Ectodermal cell (in vitro differentiated cells): Measurements from ENCODE around the gene PTPRN2.

ENCODE experiments used
- H3K27ac ChIP-seq: 2 replicates; pipeline ENCODE4 v1.7.0; 2013; ENCODE audit warnings: mild to moderate bottlenecking, low read depth, low read length; ENCODE audit not compliant: insufficient read depth, poor library complexity, severe bottlenecking
- H3K27me3 ChIP-seq: 2 replicates; pipeline ENCODE4 v1.7.0; 2013; ENCODE audit warnings: mild to moderate bottlenecking, low read length; ENCODE audit not compliant: insufficient read depth, control insufficient read depth, poor library complexity, severe bottlenecking
- H3K36me3 ChIP-seq: one replicate; pipeline ENCODE4 v1.7.0; 2013; ENCODE audit warnings: low read length; ENCODE audit not compliant: control insufficient read depth, insufficient read depth
- H3K4me1 ChIP-seq: one replicate; pipeline ENCODE4 v1.7.0; 2013; ENCODE audit warnings: low read length; ENCODE audit not compliant: control insufficient read depth, insufficient read depth
- H3K4me3 ChIP-seq: 2 replicates; pipeline ENCODE4 v1.7.0; 2013; ENCODE audit warnings: low read depth, low read length, control low read depth; ENCODE audit not compliant: insufficient read depth
- H3K9me3 ChIP-seq: 2 replicates; pipeline ENCODE4 v1.7.0; 2013; ENCODE audit warnings: mild to moderate bottlenecking, low read length, moderate library complexity; ENCODE audit not compliant: control insufficient read depth
- WGBS, 2 experiments: methylation state at CpG; one replicate each; pipeline ENCODE4 v1.1.7; 2013; ENCODE audit warnings: missing lambda C conversion rate in 2 of 2; 5-methylcytosine and 5-hydroxymethylcytosine counted together

Gene PTPRN2

DNA sequence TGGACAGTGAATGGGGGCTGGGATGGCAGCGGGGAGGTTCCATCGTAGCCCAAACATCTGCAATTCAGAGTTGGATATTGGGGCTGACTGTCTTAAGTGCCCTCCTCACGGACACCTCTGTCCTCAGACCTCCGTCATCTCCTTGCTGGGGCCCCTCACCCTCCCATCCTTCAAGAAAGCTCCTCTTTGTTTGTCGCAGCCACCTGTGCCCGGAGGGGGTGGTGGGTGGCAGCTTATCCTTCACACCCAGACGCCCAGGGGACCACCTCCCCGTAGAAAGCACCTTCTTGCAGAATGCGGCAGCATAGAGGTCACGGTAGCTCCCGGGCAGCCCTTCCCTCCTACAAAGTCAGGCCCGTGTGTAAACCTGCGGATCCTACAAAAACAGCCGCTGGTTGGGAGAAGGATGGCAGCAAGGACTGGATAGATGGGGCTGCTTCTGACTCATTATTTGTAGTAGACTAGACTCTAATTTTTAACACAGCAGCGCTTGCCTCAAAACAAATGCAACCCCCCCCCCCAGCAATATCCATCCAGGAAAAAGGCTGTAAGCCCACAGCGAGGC is 1.3 kb upstream of the PTPRN2 start:
- no peaks in the 10 kb centered on the region for H3K36me3 ChIP-seq
- no peaks in the 10 kb centered on the region for H3K4me1 ChIP-seq
- no peaks in the 10 kb centered on the region for H3K9me3 ChIP-seq
- peaks cover 6% of the 10 kb centered on the region for H3K27me3 ChIP-seq
- H3K4me3 ChIP-seq = no peak overlapping the region
- no peak overlapping the region for H3K27ac ChIP-seq
- 79 to 84% methylated on average over 15 to 16 of the region's 16 CpGs for WGBS, 2 experiments

DNA sequence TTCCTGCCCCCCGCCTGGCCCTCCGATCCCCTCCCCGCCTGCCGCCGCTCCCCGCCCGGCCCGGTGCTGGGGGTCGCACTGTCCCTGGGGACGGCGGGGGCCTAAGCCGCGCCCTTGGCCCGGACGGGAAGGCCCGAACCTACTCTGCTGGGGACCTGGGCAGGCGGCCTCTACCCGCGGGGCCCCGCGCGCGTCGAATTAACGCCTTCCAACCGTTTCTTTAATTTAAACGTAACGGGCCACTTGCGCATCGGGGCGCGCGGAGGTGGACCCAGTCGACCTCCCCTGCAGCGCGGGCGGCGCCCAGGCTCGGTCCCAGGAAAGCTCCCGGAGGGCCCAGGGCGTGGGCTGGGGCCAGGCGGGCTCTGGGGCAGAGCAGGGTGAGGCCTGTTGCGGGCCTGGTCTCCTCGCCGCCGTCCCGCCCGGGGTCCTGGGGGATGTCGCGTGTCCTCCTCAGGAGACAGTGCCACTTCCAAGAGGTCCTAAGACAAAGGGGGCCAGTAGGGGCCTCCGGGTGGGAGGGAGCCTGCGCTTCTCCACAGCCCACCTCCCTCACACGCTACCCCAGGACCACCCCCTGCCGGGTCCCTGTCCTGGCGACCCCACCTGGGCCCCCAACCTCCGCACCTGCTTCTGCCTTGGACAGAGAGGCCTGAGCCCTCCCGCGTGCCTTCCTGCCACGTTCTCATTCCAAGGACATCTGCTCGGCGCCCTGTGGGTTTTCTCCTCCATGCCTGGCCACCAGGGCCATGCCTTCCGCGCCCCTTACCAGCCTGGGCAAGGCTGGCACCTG is 658 bp upstream of the PTPRN2 start:
- peaks cover 2% of the 10 kb centered on the region for H3K9me3 ChIP-seq
- no peaks in the 10 kb centered on the region for H3K4me1 ChIP-seq
- H3K4me3 ChIP-seq = no peak overlapping the region
- peaks cover 6% of the 10 kb centered on the region for H3K27me3 ChIP-seq
- no peaks in the 10 kb centered on the region for H3K36me3 ChIP-seq
- WGBS, 2 experiments = 72 to 75% methylated on average over 63 of the region's 63 CpGs
- no peak overlapping the region for H3K27ac ChIP-seq

DNA sequence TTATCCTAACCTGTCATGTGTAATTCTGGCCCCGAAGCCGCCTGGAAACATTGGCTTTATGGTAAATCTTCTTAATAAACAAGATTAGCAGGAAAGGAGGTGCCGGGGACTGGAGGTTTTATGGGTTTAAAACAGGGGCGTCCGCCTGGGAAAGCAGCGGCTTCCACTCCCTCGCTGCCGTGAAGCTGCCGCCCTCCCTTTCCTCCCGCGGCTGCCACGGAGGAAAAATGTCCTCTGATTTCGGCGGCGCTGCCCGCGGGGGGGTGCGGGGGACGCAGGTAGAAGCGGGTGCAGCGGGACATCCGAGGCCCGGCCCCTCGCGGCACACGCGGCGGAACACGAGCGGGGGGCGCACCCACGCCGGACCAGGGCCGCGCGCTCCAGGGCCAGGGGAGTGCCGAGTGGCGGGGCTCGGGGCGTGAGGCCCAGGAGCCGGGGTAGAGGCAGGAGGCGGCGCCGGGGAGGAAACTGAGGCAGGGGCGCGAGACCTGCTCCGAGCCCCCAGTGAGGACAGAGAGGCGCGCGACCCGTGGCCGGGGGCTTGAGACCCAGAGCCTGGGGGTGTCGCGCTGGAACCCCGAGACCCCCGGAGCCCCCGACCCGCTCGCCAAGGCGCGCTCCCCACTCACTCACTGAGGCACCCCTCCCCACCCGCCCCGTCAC is 993 bp downstream of the PTPRN2 start:
- 82 to 84% methylated on average over 61 of the region's 63 CpGs for WGBS, 2 experiments
- no peak overlapping the region for H3K27ac ChIP-seq
- no peaks in the 10 kb centered on the region for H3K36me3 ChIP-seq
- H3K4me1 ChIP-seq = no peaks in the 10 kb centered on the region
- H3K9me3 ChIP-seq = peaks cover 2% of the 10 kb centered on the region
- H3K4me3 ChIP-seq = no peak overlapping the region
- H3K27me3 ChIP-seq = peaks cover 6% of the 10 kb centered on the region

DNA sequence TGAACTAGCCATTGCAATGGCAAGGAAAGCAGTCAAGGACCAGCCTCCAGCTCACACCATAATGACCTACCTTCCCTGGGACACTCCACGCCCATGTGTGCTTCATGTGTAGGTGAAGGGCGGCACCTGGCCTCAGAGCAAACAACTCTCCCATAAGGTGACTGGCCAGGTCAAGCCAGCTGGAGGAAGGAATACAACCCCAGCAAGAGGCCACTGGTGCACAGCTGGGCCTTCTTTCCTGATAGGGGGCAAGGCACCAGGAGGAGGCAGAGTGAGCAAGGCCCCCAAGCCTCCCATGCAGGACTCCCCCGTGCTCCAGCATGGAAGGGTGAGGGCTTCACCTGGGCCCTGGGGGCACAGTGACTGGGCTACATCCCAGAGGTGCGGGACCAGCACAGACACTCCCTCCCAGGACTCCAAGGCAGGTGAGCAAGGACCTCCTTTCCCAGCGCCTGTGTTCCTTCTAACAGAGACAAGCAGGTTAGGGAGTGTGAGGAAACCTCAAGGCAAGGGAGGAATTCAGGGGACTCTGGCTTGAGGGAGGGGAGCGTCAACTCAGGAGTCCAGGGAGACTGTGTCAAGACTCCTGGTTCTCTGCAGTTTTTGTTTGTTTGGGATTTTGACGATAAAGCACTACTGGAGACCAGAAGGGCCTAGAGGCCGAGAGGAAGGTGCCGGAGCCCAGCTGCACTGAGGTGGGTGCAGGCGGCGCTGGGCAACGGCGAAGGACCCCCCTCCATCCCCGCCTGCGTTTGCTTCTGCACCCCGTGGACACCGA is 1.7 kb downstream of the PTPRN2 start:
- peaks cover 2% of the 10 kb centered on the region for H3K9me3 ChIP-seq
- 83 to 85% methylated on average over 17 of the region's 17 CpGs for WGBS, 2 experiments
- H3K27me3 ChIP-seq = peaks cover 6% of the 10 kb centered on the region
- no peak overlapping the region for H3K27ac ChIP-seq
- H3K4me3 ChIP-seq = no peak overlapping the region
- H3K4me1 ChIP-seq = no peaks in the 10 kb centered on the region
- no peaks in the 10 kb centered on the region for H3K36me3 ChIP-seq

DNA sequence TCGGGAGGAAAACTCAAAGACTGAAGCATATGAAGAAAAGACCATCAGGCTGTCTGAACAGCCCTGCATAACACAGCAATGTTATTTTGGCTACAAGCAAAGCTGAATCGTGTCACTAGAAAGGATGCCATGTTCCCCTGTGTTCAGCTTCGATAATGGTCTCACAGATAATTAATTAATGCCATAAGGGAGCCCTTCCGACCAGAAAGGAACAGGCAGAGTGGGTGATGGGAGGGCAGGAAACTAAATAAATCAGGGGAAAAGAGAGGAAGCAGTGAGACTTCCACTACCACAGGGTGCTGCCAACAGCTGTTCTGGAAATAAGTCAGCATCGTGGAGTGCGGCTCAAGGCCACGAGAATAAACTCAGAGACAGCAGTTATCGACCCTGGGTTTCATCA is 3.2 kb downstream of the PTPRN2 start:
- whole genome bisulfite sequencing, 2 experiments = 66 to 76% methylated on average over 8 of the region's 8 CpGs
- Histone ChIP-seq H3K9me3 (peaks cover 7% of the 10 kb centered on the region), H3K27ac (no peak overlapping the region), H3K36me3 (no peaks in the 10 kb centered on the region), H3K4me3 (no peak overlapping the region), H3K4me1 (no peaks in the 10 kb centered on the region), H3K27me3 (peaks cover 6% of the 10 kb centered on the region)

DNA sequence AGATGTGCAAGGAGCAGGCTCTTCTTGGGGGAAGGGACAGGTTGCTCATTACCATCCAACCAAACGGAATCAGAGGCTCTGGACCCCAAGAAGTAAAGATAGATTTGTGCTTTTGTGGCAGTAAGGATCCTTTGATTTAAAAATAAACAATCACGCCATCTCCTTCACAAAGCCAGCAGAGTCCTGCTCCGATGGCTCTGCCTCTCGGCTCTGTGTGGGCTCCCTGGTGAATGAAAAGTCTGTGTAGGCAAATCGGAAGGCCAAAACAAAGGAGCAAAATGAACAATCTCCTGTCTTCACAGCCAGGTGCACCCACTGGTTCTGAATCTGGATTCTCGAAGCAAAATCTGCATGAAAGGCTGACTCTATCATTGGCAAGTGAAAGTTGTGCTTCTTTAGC is 3.8 kb downstream of the PTPRN2 start:
- H3K9me3 ChIP-seq = peaks cover 7% of the 10 kb centered on the region
- peaks cover 6% of the 10 kb centered on the region for H3K27me3 ChIP-seq
- no peaks in the 10 kb centered on the region for H3K36me3 ChIP-seq
- no peaks in the 10 kb centered on the region for H3K4me1 ChIP-seq
- no peak overlapping the region for H3K4me3 ChIP-seq
- WGBS, 2 experiments = 63 to 85% methylated on average over 5 to 6 of the region's 6 CpGs
- H3K27ac ChIP-seq = no peak overlapping the region

DNA sequence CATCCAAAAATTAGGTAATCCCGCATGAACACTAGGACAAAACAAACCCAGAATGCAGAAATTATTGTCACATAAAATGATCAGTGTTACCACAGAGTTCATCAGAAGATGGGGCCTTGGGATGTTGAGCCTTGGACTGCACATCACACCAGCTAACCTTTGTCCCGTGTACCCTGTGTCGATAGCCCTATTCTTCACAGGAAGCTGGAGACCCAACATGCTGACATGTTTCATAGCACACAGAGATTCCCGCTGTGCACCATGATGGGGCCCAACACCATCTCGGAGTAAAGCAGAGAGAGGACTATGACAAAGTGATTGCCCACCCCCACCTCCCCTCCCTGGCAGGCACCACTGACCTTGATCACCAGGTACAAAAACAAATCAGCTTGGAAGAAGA is 4.5 kb downstream of the PTPRN2 start:
- Histone ChIP-seq H3K4me3 (no peak overlapping the region), H3K27ac (no peak overlapping the region), H3K36me3 (no peaks in the 10 kb centered on the region), H3K27me3 (peaks cover 1% of the 10 kb centered on the region), H3K9me3 (peaks cover 7% of the 10 kb centered on the region), H3K4me1 (no peaks in the 10 kb centered on the region)
- 74 to 79% methylated on average over 5 of the region's 5 CpGs for WGBS, 2 experiments

DNA sequence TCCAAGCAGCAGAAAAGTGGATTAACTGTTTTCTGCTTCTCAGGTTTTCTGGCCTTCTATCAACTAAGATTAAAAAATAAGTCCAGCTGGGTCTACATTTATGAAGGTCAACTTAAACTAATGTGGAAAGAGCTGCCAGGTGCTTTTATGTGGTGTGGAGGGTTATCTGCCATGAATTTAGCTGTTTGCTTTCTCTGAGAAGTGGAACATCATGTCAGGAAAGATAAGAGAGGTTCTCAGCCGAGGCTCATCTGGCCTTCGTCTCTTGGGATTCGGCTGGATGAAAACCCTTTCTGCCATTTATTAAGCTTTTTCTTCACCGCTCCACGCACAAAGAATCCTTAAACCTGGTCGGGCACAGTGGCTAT is 5.5 kb downstream of the PTPRN2 start:
- WGBS, 2 experiments = 82 to 84% methylated on average over 6 of the region's 6 CpGs
- Histone ChIP-seq H3K36me3 (no peaks in the 10 kb centered on the region), H3K27ac (no peak overlapping the region), H3K4me1 (no peaks in the 10 kb centered on the region), H3K27me3 (no peaks in the 10 kb centered on the region), H3K4me3 (no peak overlapping the region), H3K9me3 (peaks cover 7% of the 10 kb centered on the region)

DNA sequence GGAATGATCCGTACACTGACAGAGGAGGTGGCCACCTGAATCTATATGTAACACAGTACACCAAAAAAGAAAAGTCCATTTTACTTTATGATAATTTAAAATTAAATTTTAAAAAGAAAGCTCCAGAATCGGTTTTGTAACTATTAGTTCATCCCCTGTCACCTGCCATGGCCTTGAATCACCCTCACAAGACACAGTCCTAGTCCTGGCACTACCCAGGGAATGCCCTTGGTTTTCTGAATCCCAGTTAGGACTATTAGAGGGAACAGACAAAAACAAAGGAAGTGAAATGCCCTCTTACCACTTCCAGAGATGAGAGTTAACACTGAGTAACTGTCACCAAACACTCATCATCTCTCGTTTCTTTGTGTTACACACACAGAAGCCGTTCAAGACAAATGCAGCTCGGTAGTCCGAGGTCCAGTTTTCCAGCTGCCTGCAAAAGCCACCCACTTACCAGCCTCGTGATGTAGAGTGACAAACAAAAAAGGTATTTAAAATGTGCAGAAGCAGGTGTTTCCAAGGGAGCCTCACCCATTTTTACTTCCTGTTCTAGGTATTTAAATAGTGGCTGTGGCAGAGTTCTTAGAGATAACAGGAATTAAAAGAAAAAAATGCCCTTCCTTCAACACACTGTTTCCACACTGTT is 6.1 kb downstream of the PTPRN2 start:
- H3K4me1 ChIP-seq = no peaks in the 10 kb centered on the region
- WGBS, 2 experiments = 68 to 75% methylated on average over 5 to 7 of the region's 7 CpGs
- H3K9me3 ChIP-seq = peaks cover 7% of the 10 kb centered on the region
- H3K27me3 ChIP-seq = no peaks in the 10 kb centered on the region
- no peaks in the 10 kb centered on the region for H3K36me3 ChIP-seq
- H3K4me3 ChIP-seq = no peak overlapping the region
- no peak overlapping the region for H3K27ac ChIP-seq
